Endothelial cell of umbilical vein (primary cell): ENCODE measurements around the gene FAM120AOS.

ENCODE experiments used
- CTCF ChIP-seq, 2 donors: IDR thresholded peaks; 1 replicate in 1 of 2; 2 replicates in 1 of 2; pipeline ENCODE4 v1.5.1; 2011; ENCODE audit warnings: low read length in 2 of 2, mild to moderate bottlenecking in 2 of 2, moderate library complexity in 2 of 2, control low read depth in 1 of 2, inconsistent platforms in 1 of 2, low read depth in 1 of 2; ENCODE audit not compliant: insufficient read depth in 1 of 2; ENCODE audit errors: extremely low read depth in 1 of 2
- EZH2 ChIP-seq: IDR thresholded peaks from 2 replicates; pipeline ENCODE4 v1.6.1; 2012; ENCODE audit warnings: borderline replicate concordance, low read depth, mild to moderate bottlenecking, moderate library complexity, low read length, inconsistent platforms; ENCODE audit not compliant: severe bottlenecking
- GATA2 ChIP-seq: IDR thresholded peaks from 2 replicates; pipeline ENCODE4 v1.7.0; 2011; ENCODE audit warnings: low read depth, mild to moderate bottlenecking, moderate library complexity, mixed read lengths, low read length; ENCODE audit not compliant: insufficient read length, insufficient read depth
- MYC ChIP-seq: IDR thresholded peaks from one replicate; pipeline ENCODE4 v1.6.1; 2011; ENCODE audit warnings: mild to moderate bottlenecking, low read depth, low read length
- POLR2A ChIP-seq: IDR thresholded peaks from 2 replicates; pipeline ENCODE4 v1.6.1; 2012; ENCODE audit warnings: low read depth, mild to moderate bottlenecking, control low read depth, low read length
- POLR2AphosphoS5 ChIP-seq: IDR thresholded peaks from 2 replicates; pipeline ENCODE4 v1.6.1; 2012; ENCODE audit warnings: low read depth, mild to moderate bottlenecking, control low read depth, low read length, moderate library complexity; ENCODE audit not compliant: insufficient read depth

- TF ChIP-seq EZH2 (no peak), CTCF (IDR thresholded peaks at IDR 0.05; ENCODE audit: extremely low read depth in 1 of 2, insufficient read depth in 1 of 2, low read depth in 1 of 2, low read length in 2 of 2) (no peak), GATA2 (no peak), POLR2A (no peak), MYC (no peak), POLR2AphosphoS5 (no peak)
Observed at GRCh38 chr9:93446073-93446472, 7.3 kb downstream of the FAM120AOS start.
